AG09309 (cell line): Measurements from ENCODE around the gene TM4SF1.

Experiments
- DNase-seq: peaks from one replicate; pipeline ENCODE4 v3.0.0-alpha.2; 2010; ENCODE audit warnings: low read depth
- H3K4me3 ChIP-seq: 2 replicates; pipeline ENCODE4 v1.5.1; 2011; ENCODE audit warnings: mild to moderate bottlenecking, low read depth, low read length, moderate library complexity; ENCODE audit not compliant: control insufficient read depth
- TF ChIP-seq, protein P1 (sequence below): IDR thresholded peaks from 2 replicates; pipeline ENCODE4 v1.5.1; 2011; ENCODE audit warnings: mild to moderate bottlenecking, low read depth, low read length, inconsistent platforms; ENCODE audit not compliant: insufficient read depth, control insufficient read depth; ENCODE audit errors: missing control alignments

Gene TM4SF1

GRCh38 chr3:149327156-149327555 is 50.3 kb downstream of the TM4SF1 start:
- TF ChIP-seq, protein P1, sequence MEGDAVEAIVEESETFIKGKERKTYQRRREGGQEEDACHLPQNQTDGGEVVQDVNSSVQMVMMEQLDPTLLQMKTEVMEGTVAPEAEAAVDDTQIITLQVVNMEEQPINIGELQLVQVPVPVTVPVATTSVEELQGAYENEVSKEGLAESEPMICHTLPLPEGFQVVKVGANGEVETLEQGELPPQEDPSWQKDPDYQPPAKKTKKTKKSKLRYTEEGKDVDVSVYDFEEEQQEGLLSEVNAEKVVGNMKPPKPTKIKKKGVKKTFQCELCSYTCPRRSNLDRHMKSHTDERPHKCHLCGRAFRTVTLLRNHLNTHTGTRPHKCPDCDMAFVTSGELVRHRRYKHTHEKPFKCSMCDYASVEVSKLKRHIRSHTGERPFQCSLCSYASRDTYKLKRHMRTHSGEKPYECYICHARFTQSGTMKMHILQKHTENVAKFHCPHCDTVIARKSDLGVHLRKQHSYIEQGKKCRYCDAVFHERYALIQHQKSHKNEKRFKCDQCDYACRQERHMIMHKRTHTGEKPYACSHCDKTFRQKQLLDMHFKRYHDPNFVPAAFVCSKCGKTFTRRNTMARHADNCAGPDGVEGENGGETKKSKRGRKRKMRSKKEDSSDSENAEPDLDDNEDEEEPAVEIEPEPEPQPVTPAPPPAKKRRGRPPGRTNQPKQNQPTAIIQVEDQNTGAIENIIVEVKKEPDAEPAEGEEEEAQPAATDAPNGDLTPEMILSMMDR: no peak
- no peak for DNase-seq
- no peak overlapping the region for H3K4me3 ChIP-seq

GRCh38 chr3:149325581-149325980 is 51.9 kb downstream of the TM4SF1 start:
- TF ChIP-seq, protein P1: no peak
- DNase-seq: no peak
- H3K4me3 ChIP-seq: no peak overlapping the region

DNA sequence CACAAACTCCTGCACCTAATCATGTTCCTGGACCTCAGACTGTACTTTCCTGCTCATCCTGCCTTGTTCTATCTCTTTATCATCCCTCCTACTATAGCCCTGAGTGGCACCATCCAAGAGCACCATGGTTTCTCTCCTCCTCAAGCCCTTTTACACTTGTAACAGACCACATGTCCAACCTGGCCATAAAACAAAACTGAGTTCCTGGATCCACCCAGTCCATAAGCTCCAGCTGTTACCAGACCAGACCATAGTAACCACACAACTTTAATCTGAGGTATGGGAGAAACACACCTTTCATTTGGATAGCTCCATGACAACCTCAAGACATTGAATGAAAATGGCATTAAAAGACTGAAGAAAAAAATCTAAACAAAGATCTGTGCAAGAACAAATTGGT is 53.1 kb downstream of the TM4SF1 start:
- no peak for DNase-seq
- TF ChIP-seq, protein P1: no peak
- no peak overlapping the region for H3K4me3 ChIP-seq

- no peak for DNase-seq
- no peak overlapping the region for H3K4me3 ChIP-seq
- TF ChIP-seq, protein P1: no peak
Observed at GRCh38 chr3:149321640-149322039, 55.8 kb downstream of the TM4SF1 start.

DNA sequence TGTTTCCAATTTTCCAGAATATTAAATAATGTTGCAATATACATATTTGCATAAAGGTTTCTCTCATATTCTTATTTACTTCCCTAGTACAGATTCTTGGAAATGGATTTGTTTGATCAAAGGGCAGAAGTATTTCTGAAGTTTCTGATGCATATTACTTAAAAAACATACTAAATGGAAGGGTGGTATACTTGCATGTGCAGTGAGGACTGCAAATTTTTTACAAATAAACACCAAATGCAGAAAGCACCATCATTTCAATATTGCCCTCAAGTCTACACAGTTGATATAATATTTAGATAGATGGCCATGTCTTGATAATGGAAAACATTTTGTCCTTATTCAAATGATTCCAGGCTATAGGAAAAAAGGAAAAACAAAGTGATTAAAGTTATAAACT is 56.3 kb downstream of the TM4SF1 start:
- TF ChIP-seq, protein P1: no peak
- no peak overlapping the region for H3K4me3 ChIP-seq
- DNase-seq: no peak

GRCh38 chr3:149319750-149320149 is 57.7 kb downstream of the TM4SF1 start:
- DNase-seq: no peak
- no peak overlapping the region for H3K4me3 ChIP-seq
- TF ChIP-seq, protein P1: no peak
